Measurements from ENCODE around the gene GCGR. TPM values are rescaled to one million over a fixed set of nuclear protein-coding genes. Genes with fewer than 3 reads are reported as not detected.

GCGR gene
- total and polyA plus RNA-seq, 7 donors = 0.03 to 0.08 TPM; not detected in 5

DNA sequence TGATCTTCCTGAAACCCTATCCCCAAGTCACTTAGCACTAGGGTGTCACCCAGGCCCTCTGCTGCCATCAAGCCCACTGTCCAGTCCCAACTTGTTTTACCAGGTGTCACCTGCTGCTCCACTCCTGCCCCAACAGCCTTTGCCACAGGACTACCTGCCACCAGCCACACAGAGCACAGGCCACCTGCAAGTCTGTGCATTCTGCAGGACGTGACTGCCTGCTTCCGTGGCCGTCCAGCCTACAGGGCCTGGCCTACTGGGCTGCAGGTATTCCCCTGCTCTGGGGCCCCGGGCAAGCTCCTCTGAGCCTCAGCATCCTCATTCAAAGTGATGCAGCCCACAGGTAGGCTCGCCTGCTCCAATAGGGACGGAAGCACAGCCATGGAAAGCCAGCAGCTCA, 25.9 kb downstream of the GCGR start:
- Histone ChIP-seq H3K27me3 (ENCODE audit: insufficient read depth in 3 of 3, low read length in 2 of 3) (no peaks in the 10 kb centered on the region), H3K9me3 (no peaks in the 10 kb centered on the region), H3K4me3 (no peak overlapping the region), H3K4me1 (peaks cover 4% of the 10 kb centered on the region), H3K36me3 (ENCODE audit: insufficient read depth in 1 of 2, low read depth in 1 of 2) (peaks cover 0 to 9% of the 10 kb centered on the region in 2 donors), H3K27ac (peak overlapping the region; percentile 96)
- DNase-seq (no peak), ATAC-seq (peak in 1 of 4 donors; percentile 1)
- intact Hi-C loops (cut with DNase I) = no loop called here
- TF ChIP-seq, protein P1, sequence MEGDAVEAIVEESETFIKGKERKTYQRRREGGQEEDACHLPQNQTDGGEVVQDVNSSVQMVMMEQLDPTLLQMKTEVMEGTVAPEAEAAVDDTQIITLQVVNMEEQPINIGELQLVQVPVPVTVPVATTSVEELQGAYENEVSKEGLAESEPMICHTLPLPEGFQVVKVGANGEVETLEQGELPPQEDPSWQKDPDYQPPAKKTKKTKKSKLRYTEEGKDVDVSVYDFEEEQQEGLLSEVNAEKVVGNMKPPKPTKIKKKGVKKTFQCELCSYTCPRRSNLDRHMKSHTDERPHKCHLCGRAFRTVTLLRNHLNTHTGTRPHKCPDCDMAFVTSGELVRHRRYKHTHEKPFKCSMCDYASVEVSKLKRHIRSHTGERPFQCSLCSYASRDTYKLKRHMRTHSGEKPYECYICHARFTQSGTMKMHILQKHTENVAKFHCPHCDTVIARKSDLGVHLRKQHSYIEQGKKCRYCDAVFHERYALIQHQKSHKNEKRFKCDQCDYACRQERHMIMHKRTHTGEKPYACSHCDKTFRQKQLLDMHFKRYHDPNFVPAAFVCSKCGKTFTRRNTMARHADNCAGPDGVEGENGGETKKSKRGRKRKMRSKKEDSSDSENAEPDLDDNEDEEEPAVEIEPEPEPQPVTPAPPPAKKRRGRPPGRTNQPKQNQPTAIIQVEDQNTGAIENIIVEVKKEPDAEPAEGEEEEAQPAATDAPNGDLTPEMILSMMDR (IDR thresholded peaks at IDR 0.05) = no peak
- WGBS, 3 donors = 58 to 82% (median 62%) methylated on average over 6 of the region's 6 CpGs

- intact Hi-C loops (cut with DNase I) = no loop called here
- peak overlapping the region; percentile 96 for H3K27ac ChIP-seq
- H3K36me3 ChIP-seq (ENCODE audit: insufficient read depth in 1 of 2, low read depth in 1 of 2) = peaks cover 0 to 9% of the 10 kb centered on the region in 2 donors
- no peaks in the 10 kb centered on the region for H3K9me3 ChIP-seq
- no peaks in the 10 kb centered on the region for H3K27me3 ChIP-seq (ENCODE audit: insufficient read depth in 3 of 3, low read length in 2 of 3)
- TF ChIP-seq, protein P1 (IDR thresholded peaks at IDR 0.05) = no peak
- 39 to 75% (median 59%) methylated on average over 7 of the region's 7 CpGs for WGBS, 3 donors
- H3K4me3 ChIP-seq = peak overlapping the region; percentile 85
- ATAC-seq (peak in 1 of 4 donors; percentile 0), DNase-seq (no peak)
- peaks cover 13% of the 10 kb centered on the region for H3K4me1 ChIP-seq
Observed at GRCh38 chr17:81831563-81831956, 27.6 kb downstream of the GCGR start.

DNA sequence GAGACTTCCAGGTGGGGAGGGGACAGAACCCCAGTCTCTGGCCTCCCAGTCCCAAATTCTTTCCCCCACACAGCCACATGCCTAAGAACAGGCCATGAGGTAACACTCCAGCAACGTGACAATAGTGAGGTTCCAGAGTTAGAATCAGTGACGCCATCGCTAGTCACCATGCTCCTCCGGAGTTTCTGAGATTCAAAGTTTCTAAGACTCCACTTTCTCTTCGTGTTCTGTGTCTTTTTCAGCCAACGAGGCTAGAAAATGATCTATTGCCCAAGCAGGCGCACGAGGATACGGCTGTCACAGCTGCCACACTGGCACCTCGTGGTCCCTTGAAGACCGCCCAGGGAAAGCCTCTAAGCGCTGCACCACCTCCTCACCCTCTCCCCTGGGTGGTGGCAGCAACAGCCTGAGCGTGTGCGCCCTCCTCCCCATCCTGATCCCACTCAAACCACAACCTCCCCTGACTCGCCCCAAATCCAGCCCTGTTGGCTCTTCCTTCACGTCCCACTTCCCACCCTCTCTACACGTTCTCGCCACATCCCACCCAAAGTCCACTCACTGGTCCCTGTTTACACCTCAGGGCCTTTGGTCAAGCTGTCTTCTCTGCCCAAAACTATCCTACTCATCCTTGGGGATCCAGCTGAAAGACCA, 28.1 kb downstream of the GCGR start:
- DNase-seq = peak in 1 of 2 donors; percentile 78
- H3K27me3 ChIP-seq (ENCODE audit: insufficient read depth in 3 of 3, low read length in 2 of 3) = no peaks in the 10 kb centered on the region
- peak overlapping the region; percentile 85 for H3K4me3 ChIP-seq
- peak; percentile 5 to 28 (median 20) for ATAC-seq
- TF ChIP-seq, protein P1 (IDR thresholded peaks at IDR 0.05) = no peak
- peaks cover 15% of the 10 kb centered on the region for H3K4me1 ChIP-seq
- intact Hi-C loops (cut with DNase I) = no loop called here
- peaks cover 0 to 9% of the 10 kb centered on the region in 2 donors for H3K36me3 ChIP-seq (ENCODE audit: insufficient read depth in 1 of 2, low read depth in 1 of 2)
- H3K27ac ChIP-seq = peak overlapping the region; percentile 96
- no peaks in the 10 kb centered on the region for H3K9me3 ChIP-seq
- 9 to 27% (median 13%) methylated on average over 18 of the region's 18 CpGs for WGBS, 3 donors

GRCh38 chr17:81832608-81833159, 28.7 kb downstream of the GCGR start:
- Histone ChIP-seq H3K4me3 (peak overlapping the region; percentile 85), H3K9me3 (no peaks in the 10 kb centered on the region), H3K36me3 (ENCODE audit: insufficient read depth in 1 of 2, low read depth in 1 of 2) (peaks cover 0 to 9% of the 10 kb centered on the region in 2 donors), H3K27me3 (ENCODE audit: insufficient read depth in 3 of 3, low read length in 2 of 3) (no peaks in the 10 kb centered on the region), H3K27ac (peak overlapping the region; percentile 96), H3K4me1 (peaks cover 18% of the 10 kb centered on the region)
- intact Hi-C loops (cut with DNase I) = no loop called here
- peak in 1 of 4 donors; percentile 0 for ATAC-seq
- DNase-seq = peak in 1 of 2 donors; percentile 72
- 1 to 4% (median 2%) methylated on average over 31 to 62 of the region's 65 CpGs for WGBS, 3 donors
- TF ChIP-seq, protein P1 (IDR thresholded peaks at IDR 0.05) = no peak

Data from psoas muscle (tissue), 8 donors.